GM18508 (cell line): Measurements from ENCODE around the gene TMEM61.
A peak's percentile ranks its signal among the peaks of the same experiment; 100 is the strongest.
"Not testable (repeated sequence)": the region's sequence is repeated elsewhere in the genome, so short reads cannot be mapped to it uniquely, and the experiment has no call there.

ENCODE experiments used
- ATAC-seq: cut with Tn5 transposase; IDR thresholded peaks from one replicate; pipeline ENCODE4 v1.9.1; 2021; ENCODE audit warnings: moderate number of reproducible peaks; ENCODE audit not compliant: insufficient read depth, unreplicated experiment

The TMEM61 gene

GRCh38 chr1:54959241-54959640, 21.2 kb upstream of the TMEM61 start:
- no peak for ATAC-seq

- ATAC-seq, result no peak
Observed at GRCh38 chr1:54962612-54963395, 17.6 kb upstream of the TMEM61 start.

- not testable (repeated sequence) for ATAC-seq
Observed at GRCh38 chr1:54963829-54964228, 16.6 kb upstream of the TMEM61 start.

GRCh38 chr1:54965624-54966340, 14.6 kb upstream of the TMEM61 start:
- ATAC-seq, result no peak

- ATAC-seq, result no peak
Observed at GRCh38 chr1:54967372-54967771, 13.1 kb upstream of the TMEM61 start.

DNA sequence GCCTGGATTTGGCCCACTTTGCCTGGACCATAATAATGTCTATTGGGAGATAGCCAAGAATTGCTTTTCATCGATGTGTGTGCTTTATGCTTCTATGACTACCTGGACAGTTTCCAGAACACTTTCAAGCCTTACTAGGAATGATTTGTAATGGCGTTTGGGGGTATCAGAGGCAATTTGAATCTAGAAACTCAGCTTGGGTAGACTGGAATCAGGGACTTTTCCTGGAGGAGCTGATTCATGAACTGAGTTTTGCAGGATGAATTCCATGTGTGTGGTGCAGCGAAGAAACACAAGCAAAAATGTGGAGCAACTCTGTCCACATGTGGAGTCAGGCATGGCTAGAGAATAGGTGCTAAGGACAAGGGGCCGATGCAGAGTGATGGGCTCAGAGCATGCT, 11.9 kb upstream of the TMEM61 start:
- no peak for ATAC-seq

DNA sequence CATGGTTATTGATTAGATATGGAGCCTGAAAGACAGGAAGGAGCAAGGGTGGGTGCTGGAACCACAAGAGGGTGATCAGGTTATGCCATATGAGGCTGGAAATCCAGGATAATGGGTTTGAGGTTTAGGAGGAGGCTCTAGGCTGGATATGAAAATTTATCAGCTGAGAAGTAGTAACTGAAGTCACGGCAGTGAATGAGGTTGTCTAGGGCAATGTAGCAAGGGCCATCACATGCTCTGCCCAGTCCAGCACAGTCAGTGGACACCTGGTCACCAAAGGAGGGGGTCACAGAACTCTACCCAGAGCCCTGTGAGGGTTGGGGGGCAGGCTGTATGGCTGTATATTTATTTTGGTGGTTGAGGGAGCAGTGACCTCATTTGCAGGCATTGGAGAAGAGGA, 10.5 kb upstream of the TMEM61 start:
- ATAC-seq, result no peak

DNA sequence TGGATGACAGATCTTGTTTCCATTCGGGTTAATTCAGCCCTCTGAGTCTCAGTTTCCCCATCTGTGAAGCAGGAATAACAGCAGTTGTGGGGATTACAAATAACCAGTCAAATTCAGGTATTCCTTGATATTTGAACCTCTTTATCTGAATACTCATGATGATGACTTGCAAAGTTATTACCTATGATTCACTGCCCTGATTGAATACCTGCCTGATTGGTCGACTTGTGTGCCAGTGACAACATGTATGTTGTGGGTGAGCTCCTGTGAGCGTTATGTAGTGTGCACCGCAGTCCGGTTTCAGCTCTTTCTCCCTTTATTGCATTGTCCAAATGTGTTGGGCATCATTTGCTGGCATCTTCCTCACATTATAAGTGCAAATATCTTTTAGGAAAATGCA, 9.5 kb upstream of the TMEM61 start:
- ATAC-seq, result no peak

- peak; percentile 80 for ATAC-seq
Observed at GRCh38 chr1:54971317-54971791, 9.1 kb upstream of the TMEM61 start.

- no peak for ATAC-seq
Observed at GRCh38 chr1:54972436-54972835, 8.0 kb upstream of the TMEM61 start.

GRCh38 chr1:54973205-54973921, 7.1 kb upstream of the TMEM61 start:
- ATAC-seq, result no peak

GRCh38 chr1:54975356-54976108, 4.9 kb upstream of the TMEM61 start:
- no peak for ATAC-seq

GRCh38 chr1:54976747-54977146, 3.7 kb upstream of the TMEM61 start:
- ATAC-seq, result no peak

- no peak for ATAC-seq
Observed at GRCh38 chr1:54977533-54978297, 2.7 kb upstream of the TMEM61 start.

GRCh38 chr1:54978528-54979326, 1.7 kb upstream of the TMEM61 start:
- ATAC-seq, result no peak

GRCh38 chr1:54979327-54979891, 1.0 kb upstream of the TMEM61 start:
- ATAC-seq, result no peak

GRCh38 chr1:54980046-54980527, 341 bp upstream of the TMEM61 start:
- ATAC-seq, result no peak

GRCh38 chr1:54981466-54981865, 1.0 kb downstream of the TMEM61 start:
- no peak for ATAC-seq
